ENCODE measurements around the gene ZNF23. TPM values are rescaled to one million over a fixed set of nuclear protein-coding genes. Genes with fewer than 3 reads are reported as not detected.

Gene ZNF23
- total RNA-seq, 2 donors from 2014 or later = 4.4 to 5.3 TPM

DNA sequence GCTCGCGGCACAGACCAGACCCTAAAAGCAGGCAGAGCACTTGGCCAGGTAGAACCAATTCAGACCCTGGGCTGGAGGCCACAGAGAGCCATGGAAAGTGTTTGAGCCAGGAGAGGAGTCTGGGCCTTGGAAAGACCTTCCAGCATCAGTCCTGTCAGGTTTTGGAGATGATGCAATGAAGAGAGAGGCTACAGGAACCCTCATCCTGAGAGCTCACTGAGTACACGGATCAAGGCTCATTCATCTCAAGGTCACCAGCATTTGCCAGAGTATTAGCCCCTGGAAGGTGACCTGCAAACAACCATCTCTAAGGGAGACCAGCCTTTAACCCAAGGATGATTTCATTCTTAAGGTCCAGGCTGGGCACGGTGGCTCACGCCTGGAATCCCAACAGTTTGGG is 48.0 kb downstream of the ZNF23 start:
- TF ChIP-seq CTCF (IDR thresholded peaks at IDR 0.05) (no peak), POLR2A (IDR thresholded peaks at IDR 0.05) (no peak)
- DNase-seq = no peak
- WGBS, 2 donors = 78 to 89% methylated on average over 4 to 5 of the region's 5 CpGs
- intact Hi-C loops (cut with DNase I) = loop anchor here (5.0 kb wide), 1 partner anchor 83 kb away; no protein-coding TSS in a partner anchor
- no peaks in the 10 kb centered on the region for H3K27me3 ChIP-seq
- no peaks in the 10 kb centered on the region for H3K9me3 ChIP-seq
- H3K4me3 ChIP-seq = no peak overlapping the region
- ATAC-seq = no peak
- peaks cover 10% of the 10 kb centered on the region for H3K4me1 ChIP-seq
- no peaks in the 10 kb centered on the region for H3K36me3 ChIP-seq (replicated peaks in 1 of 2; ENCODE audit: insufficient read depth in 1 of 2, low read depth in 2 of 2)
- no peak overlapping the region for H3K27ac ChIP-seq

- intact Hi-C loops (cut with DNase I) = loop anchor here (5.0 kb wide), 1 partner anchor 84 kb away; no protein-coding TSS in a partner anchor
- no peak for ATAC-seq
- DNase-seq = no peak
Measured at GRCh38 chr16:71413341-71413740, 48.7 kb downstream of the ZNF23 start.

DNA sequence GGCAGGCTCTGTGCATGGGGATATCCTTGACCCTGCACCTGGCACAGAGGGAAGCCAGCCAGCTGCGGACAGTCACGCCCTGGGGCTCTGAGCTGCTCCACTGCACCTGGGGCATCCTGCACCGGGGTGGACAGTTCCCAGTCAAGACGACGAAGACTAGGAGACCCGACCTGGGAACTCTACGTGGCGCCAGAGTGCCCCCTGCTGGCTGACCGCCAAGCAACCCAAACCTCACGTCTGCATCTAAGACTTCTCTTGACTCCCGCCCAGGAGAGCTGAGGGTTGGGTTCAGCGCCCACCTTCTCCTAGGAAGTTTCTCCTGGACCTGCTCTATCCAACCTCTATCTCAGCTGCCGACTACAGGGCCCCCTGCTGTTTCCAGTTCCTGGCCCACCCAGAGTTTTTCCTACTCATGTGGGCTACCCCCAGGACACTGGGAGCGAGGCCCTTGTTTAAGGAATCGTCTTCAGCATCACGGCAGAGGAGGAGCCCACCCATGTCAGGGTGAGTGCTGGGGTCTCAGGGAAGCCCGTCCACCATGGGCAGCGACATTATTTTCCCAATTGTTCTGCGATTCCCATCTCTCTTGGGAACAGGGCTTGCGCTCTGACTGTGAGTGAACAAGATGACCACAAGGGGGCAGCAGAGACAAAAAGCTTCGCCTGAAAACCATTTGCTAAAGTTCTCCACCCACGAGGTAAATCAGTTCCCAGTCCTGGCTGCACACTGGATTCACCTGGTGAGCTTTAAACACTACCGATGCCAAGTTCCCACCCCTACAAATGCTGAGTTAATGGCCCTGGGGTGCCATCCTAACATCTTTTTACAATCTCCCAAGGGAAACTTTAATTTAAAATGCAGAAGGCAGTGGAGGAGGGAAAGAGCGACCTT is 49.5 kb downstream of the ZNF23 start:
- H3K27ac ChIP-seq = no peak overlapping the region
- no peaks in the 10 kb centered on the region for H3K9me3 ChIP-seq
- 8 to 9% methylated on average over 18 to 24 of the region's 24 CpGs for WGBS, 2 donors
- peak; percentile 74 to 80 (median 76) for DNase-seq
- peak; percentile 87 for ATAC-seq
- intact Hi-C loops (cut with DNase I) = loop anchor here (5.0 kb wide), 1 partner anchor 85 kb away; no protein-coding TSS in a partner anchor
- TF ChIP-seq CTCF (IDR thresholded peaks at IDR 0.05) = peak; percentile 77 to 89 (median 84)
- TF ChIP-seq POLR2A (IDR thresholded peaks at IDR 0.05) = no peak
- peaks cover 13% of the 10 kb centered on the region for H3K4me1 ChIP-seq
- no peak overlapping the region for H3K4me3 ChIP-seq
- H3K27me3 ChIP-seq = no peaks in the 10 kb centered on the region
- H3K36me3 ChIP-seq (replicated peaks in 1 of 2; ENCODE audit: insufficient read depth in 1 of 2, low read depth in 2 of 2) = no peaks in the 10 kb centered on the region

More at GRCh38 chr16:71413341-71413740, 48.7 kb downstream of the ZNF23 start:
- H3K4me3 ChIP-seq = no peak overlapping the region
- peaks cover 13% of the 10 kb centered on the region for H3K4me1 ChIP-seq
- WGBS, 2 donors = 40 to 45% methylated on average over 3 to 4 of the region's 4 CpGs
- TF ChIP-seq POLR2A (IDR thresholded peaks at IDR 0.05) = no peak
- no peak for TF ChIP-seq CTCF (IDR thresholded peaks at IDR 0.05)
- no peaks in the 10 kb centered on the region for H3K9me3 ChIP-seq
- no peaks in the 10 kb centered on the region for H3K36me3 ChIP-seq (replicated peaks in 1 of 2; ENCODE audit: insufficient read depth in 1 of 2, low read depth in 2 of 2)
- H3K27me3 ChIP-seq = no peaks in the 10 kb centered on the region
- no peak overlapping the region for H3K27ac ChIP-seq

DNA sequence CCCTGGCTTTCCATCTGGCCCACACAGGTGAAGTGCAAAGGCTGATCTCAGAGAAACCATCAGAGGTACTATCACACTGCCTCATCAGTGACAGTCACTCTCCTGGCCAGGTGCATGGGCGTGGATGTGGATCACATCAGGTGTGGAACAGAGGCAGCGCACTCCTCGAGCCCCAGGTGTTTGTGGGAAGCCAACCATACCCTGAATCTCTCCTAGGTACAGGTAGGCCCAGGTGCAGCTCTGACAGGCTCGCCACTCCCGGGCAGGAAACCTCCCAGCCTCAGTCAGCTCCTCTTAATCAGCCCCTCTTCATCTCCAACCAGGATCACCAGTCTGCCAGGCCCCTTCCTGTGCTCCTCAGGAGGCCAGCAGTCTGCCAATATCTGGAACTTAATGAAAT is 51.9 kb downstream of the ZNF23 start:
- 54 to 60% methylated on average over 3 to 5 of the region's 5 CpGs for WGBS, 2 donors

More for the DNA sequence above, 51.9 kb downstream of the ZNF23 start:
- Histone ChIP-seq H3K27ac (no peak overlapping the region), H3K4me3 (no peak overlapping the region), H3K27me3 (no peaks in the 10 kb centered on the region), H3K36me3 (replicated peaks in 1 of 2; ENCODE audit: insufficient read depth in 1 of 2, low read depth in 2 of 2) (no peaks in the 10 kb centered on the region), H3K4me1 (peaks cover 13% of the 10 kb centered on the region), H3K9me3 (no peaks in the 10 kb centered on the region)
- intact Hi-C loops (cut with DNase I) = loop anchor here (5.0 kb wide), 1 partner anchor 87 kb away; no protein-coding TSS in a partner anchor
- ATAC-seq = no peak
- no peak for DNase-seq
- no peak for TF ChIP-seq CTCF (IDR thresholded peaks at IDR 0.05)

All from body of pancreas (tissue), 4 donors.